GM12874 (cell line): Measurements from ENCODE around the gene SLC10A3.

Source experiments
- TF ChIP-seq, protein P1 (sequence below): IDR thresholded peaks from 2 replicates; pipeline ENCODE4 v1.5.1; 2011; ENCODE audit warnings: low read depth, mild to moderate bottlenecking, control low read depth, low read length, moderate library complexity; ENCODE audit not compliant: insufficient read depth

The SLC10A3 gene

DNA sequence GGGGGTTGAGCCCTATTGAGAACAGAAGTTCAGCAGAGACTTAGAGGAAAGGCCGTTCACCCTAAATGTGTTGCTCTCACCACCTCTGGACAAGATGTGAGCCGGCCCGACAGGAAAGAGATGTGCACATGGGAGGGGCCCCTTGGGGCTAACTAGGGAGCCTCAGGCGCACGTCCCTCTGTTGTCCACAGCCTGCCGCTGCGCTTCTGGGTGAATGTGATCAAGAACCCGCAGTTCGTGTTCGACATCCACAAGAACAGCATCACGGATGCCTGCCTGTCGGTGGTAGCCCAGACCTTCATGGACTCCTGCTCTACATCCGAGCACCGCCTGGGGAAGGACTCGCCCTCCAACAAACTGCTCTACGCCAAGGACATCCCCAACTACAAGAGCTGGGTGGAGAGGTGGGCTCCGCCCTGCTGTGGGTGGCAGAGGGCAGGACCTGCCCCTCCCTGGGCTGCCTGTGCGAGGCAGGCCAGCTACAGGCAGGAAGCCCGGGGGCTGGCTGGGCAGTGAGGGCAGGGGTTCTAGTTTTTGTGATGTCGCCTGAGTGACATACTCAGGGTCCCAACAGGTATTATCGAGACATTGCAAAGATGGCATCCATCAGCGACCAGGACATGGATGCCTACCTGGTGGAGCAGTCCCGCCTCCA, 19.4 kb downstream of the SLC10A3 start:
- TF ChIP-seq, protein P1, sequence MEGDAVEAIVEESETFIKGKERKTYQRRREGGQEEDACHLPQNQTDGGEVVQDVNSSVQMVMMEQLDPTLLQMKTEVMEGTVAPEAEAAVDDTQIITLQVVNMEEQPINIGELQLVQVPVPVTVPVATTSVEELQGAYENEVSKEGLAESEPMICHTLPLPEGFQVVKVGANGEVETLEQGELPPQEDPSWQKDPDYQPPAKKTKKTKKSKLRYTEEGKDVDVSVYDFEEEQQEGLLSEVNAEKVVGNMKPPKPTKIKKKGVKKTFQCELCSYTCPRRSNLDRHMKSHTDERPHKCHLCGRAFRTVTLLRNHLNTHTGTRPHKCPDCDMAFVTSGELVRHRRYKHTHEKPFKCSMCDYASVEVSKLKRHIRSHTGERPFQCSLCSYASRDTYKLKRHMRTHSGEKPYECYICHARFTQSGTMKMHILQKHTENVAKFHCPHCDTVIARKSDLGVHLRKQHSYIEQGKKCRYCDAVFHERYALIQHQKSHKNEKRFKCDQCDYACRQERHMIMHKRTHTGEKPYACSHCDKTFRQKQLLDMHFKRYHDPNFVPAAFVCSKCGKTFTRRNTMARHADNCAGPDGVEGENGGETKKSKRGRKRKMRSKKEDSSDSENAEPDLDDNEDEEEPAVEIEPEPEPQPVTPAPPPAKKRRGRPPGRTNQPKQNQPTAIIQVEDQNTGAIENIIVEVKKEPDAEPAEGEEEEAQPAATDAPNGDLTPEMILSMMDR: no peak

DNA sequence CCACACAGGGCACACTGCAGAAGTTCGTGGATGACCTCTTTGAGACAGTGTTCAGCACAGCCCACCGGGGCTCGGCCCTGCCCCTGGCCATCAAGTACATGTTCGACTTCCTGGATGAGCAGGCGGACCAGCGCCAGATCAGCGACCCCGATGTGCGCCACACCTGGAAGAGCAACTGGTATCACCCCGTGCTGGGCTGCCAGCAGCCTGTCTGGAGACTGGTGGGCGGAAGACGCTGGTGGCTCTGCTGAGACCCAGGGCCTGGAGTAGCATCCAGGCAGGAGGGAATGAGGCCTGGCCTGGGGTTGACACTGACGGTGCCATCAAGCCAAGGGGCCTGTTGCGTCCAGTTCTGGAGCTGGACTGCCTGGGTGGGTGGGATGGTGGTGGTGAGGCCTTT, 20.0 kb downstream of the SLC10A3 start:
- TF ChIP-seq, protein P1: no peak

DNA sequence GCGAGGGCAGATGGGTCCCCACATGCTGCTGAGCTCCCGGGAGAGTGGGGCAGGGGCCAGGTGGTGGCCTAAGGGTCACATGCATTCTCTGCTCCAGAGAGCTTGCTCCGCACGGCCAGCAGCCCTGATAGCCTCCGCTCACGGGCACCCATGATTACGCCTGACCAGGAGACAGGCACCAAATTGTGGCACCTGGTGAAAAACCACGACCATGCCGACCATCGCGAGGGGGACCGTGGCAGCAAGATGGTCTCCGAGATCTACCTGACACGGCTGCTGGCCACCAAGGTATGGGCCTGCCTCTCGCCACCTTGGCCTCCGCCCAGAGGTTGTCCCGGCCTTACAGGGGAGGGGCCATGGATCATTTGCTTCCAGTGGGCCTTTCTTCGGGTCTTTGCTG, 20.5 kb downstream of the SLC10A3 start:
- TF ChIP-seq, protein P1: no peak

DNA sequence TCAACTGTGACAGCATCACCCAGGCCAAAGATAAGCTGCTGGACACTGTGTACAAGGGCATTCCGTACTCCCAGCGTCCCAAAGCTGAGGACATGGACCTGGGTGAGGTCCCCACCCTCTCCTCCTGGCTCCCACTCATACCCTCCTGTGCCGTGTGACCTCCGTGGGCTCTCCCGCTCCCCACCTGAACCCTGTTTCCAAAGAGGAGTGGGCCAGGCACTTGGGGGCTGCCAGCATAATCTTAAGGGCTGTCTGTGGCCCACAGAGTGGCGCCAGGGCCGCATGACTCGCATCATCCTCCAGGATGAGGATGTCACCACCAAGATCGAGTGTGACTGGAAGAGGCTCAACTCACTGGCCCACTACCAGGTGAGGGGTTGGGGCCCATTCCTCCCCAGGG, 21.3 kb downstream of the SLC10A3 start:
- TF ChIP-seq, protein P1: no peak

DNA sequence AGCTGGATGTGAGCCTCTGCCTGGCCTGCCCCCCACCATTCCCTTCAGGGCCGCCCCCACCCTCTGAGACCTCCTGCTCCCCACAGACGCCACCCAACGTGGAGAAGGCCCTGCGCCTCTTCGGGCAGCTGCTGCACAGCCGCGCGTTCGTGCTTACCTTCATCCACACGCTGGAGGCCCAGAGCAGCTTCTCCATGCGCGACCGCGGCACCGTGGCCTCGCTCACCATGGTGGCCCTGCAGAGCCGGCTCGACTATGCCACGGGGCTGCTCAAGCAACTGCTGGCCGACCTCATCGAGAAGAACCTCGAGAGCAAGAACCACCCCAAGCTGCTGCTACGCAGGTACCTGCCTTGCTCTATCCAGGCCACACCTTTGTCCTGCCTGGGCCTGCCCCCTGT, 22.2 kb downstream of the SLC10A3 start:
- TF ChIP-seq, protein P1: no peak

DNA sequence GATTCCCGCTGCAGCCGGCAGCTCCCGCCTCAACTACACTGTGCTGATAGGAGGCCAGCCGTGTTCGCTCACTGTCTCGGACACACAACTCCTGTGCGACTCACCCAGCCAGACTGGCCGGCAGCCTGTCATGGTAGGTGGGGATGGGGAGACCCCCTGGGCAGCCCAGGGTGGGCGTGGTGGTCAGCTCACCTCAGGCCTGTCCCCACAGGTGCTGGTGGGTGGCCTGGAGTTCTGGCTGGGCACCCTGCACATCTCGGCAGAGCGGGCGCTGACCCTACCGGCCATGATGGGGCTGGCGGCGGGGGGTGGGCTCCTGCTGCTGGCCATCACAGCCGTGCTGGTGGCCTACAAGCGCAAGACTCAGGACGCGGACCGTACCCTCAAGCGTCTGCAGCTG, 22.9 kb downstream of the SLC10A3 start:
- TF ChIP-seq, protein P1: no peak

DNA sequence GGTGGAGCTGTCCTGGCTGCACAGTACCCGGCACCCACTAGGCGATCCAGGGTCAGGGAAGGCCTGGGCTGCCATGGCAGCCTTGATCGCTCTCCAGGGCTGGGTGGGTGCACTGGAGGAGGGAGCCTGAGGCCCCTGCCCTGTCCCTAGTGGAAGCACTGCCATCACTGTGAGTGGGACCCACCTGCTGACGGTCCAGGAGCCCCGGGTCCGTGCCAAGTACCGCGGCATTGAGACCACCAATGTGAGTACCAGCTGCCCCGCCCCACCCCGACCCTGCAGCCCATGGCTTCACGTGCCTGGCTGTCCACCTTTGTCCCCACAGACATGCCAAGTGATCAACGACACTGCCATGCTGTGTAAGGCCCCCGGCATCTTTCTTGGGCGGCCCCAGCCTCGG, 23.5 kb downstream of the SLC10A3 start:
- TF ChIP-seq, protein P1: no peak
